A673 (cell line): Measurements from ENCODE around the gene DNAH14. TPM values are rescaled to one million over a fixed set of nuclear protein-coding genes. Genes with fewer than 3 reads are reported as not detected.

Source experiments
- BruUV-seq: library from RNA; stranded (reverse); fragments of 400-500 nt; replicated peaks from 2 replicates; lab custom pipeline; 2021; lab: Mats Ljungman, UMichigan
- CTCF ChIA-PET: fragments of 300-600 bp; sonication (Branson Sonifier 250); formaldehyde crosslinking; loops from one replicate; lab custom pipeline; 2022; ENCODE audit warnings: antibody characterized with exemption; lab: Charles Lee
- POLR2A ChIA-PET: fragments of 300-600 bp; sonication (Branson Sonifier 250); formaldehyde crosslinking; loops from one replicate; lab custom pipeline; 2022; ENCODE audit warnings: antibody characterized with exemption; ENCODE audit not compliant: low non-redundant PET; lab: Charles Lee
- DNase-seq: peaks from one replicate; pipeline ENCODE4 v3.0.0-alpha.2; 2015; ENCODE audit warnings: low spot score
- H3K27ac ChIP-seq: fragments of 200-600 bp; sonication (generic); 2 replicates; pipeline ENCODE4 v1.5.1; 2016; ENCODE audit warnings: mixed run types, low read depth, mild to moderate bottlenecking, mixed read lengths, antibody characterized with exemption, low read length; ENCODE audit not compliant: poor library complexity, severe bottlenecking
- H3K27me3 ChIP-seq: fragments of 200-600 bp; sonication (generic); replicated peaks from 2 replicates; pipeline ENCODE4 v1.6.1; 2017; ENCODE audit warnings: mixed run types, low read depth, mild to moderate bottlenecking, mixed read lengths, antibody characterized with exemption, low read length; ENCODE audit not compliant: insufficient read depth, poor library complexity
- H3K36me3 ChIP-seq: fragments of 200-600 bp; sonication (generic); 2 replicates; pipeline ENCODE4 v1.6.1; 2016; ENCODE audit warnings: mixed run types, mild to moderate bottlenecking, mixed read lengths, antibody characterized with exemption, low read length; ENCODE audit not compliant: insufficient read depth, poor library complexity, severe bottlenecking
- H3K4me1 ChIP-seq: fragments of 200-600 bp; sonication (generic); 2 replicates; pipeline ENCODE4 v1.6.1; 2017; ENCODE audit warnings: mixed run types, mild to moderate bottlenecking, mixed read lengths, antibody characterized with exemption, low read length; ENCODE audit not compliant: insufficient read depth, poor library complexity, severe bottlenecking
- H3K4me3 ChIP-seq: fragments of 200-600 bp; sonication (generic); 2 replicates; pipeline ENCODE4 v1.5.1; 2016; ENCODE audit warnings: low read depth, mixed run types, mild to moderate bottlenecking, mixed read lengths, low read length; ENCODE audit not compliant: poor library complexity, severe bottlenecking
- H3K9me3 ChIP-seq: fragments of 200-600 bp; sonication (generic); 2 replicates; pipeline ENCODE4 v1.6.1; 2016; ENCODE audit warnings: mixed run types, low read depth, mild to moderate bottlenecking, mixed read lengths, antibody characterized with exemption, low read length; ENCODE audit not compliant: poor library complexity, severe bottlenecking
- CTCF ChIP-seq: fragments of 300-800, 200-600 bp; sonication (generic); conservative IDR thresholded peaks from 2 replicates; pipeline ENCODE4 v1.5.1; 2017; ENCODE audit warnings: low read depth, mild to moderate bottlenecking, antibody characterized with exemption, low read length, moderate library complexity, mixed read lengths
- EZH2 ChIP-seq: fragments of 200-600 bp; sonication (generic); IDR thresholded peaks from 2 replicates; pipeline ENCODE4 v1.6.1; 2017; ENCODE audit warnings: borderline replicate concordance, low read depth, mild to moderate bottlenecking, mixed read lengths, antibody characterized with exemption, low read length; ENCODE audit not compliant: poor library complexity, severe bottlenecking
- intact Hi-C: fragments of 100-400 bp; cut with micrococcal nuclease; formaldehyde crosslinking; loops from one replicate; pipeline ENCODE4 v1.10.0; 2022; ENCODE audit not compliant: unreplicated experiment
- total RNA-seq: library from RNA; stranded (reverse); gene quantifications from 2 replicates; pipeline ENCODE4 v1.2.3, GENCODE V29; 2021

Gene DNAH14
- total RNA-seq, 1 experiment from 2014 or later: 9.9 TPM

- no peaks in the 10 kb centered on the region for H3K27me3 ChIP-seq
- intact Hi-C loops: no loop called here
- H3K4me1 ChIP-seq: peaks cover 17% of the 10 kb centered on the region
- TF ChIP-seq CTCF (no peak), EZH2 (no peak)
- H3K36me3 ChIP-seq: no peaks in the 10 kb centered on the region
- H3K27ac ChIP-seq: no peak overlapping the region
- no TSS peak for BruUV-seq
- H3K9me3 ChIP-seq: no peaks in the 10 kb centered on the region
- no peak overlapping the region for H3K4me3 ChIP-seq
- no peak for DNase-seq
- POLR2A ChIA-PET: no interaction called here
- CTCF ChIA-PET: no interaction called here
These were observed 442.0 kb downstream of the DNAH14 start for GRCh38 chr1:225371366-225372010.

- BruUV-seq: no TSS peak
- H3K9me3 ChIP-seq: no peaks in the 10 kb centered on the region
- H3K36me3 ChIP-seq: no peaks in the 10 kb centered on the region
- ChIA-PET POLR2A (no interaction called here), CTCF (no interaction called here)
- H3K4me1 ChIP-seq: peaks cover 17% of the 10 kb centered on the region
- TF ChIP-seq CTCF (no peak), EZH2 (no peak)
- H3K4me3 ChIP-seq: no peak overlapping the region
- no peak overlapping the region for H3K27ac ChIP-seq
- no peak for DNase-seq
- intact Hi-C loops: no loop called here
- H3K27me3 ChIP-seq: no peaks in the 10 kb centered on the region
These were observed 443.7 kb downstream of the DNAH14 start for GRCh38 chr1:225373155-225373554.

- POLR2A ChIA-PET: no interaction called here
- Histone ChIP-seq H3K27me3 (no peaks in the 10 kb centered on the region), H3K4me1 (peaks cover 17% of the 10 kb centered on the region), H3K4me3 (no peak overlapping the region), H3K9me3 (no peaks in the 10 kb centered on the region), H3K36me3 (no peaks in the 10 kb centered on the region), H3K27ac (no peak overlapping the region)
- no peak for TF ChIP-seq EZH2
- TF ChIP-seq CTCF: no peak
- intact Hi-C loops: no loop called here
- CTCF ChIA-PET: no interaction called here
- no peak for DNase-seq
- BruUV-seq: no TSS peak
These were observed 445.5 kb downstream of the DNAH14 start for GRCh38 chr1:225374996-225375395.
